C4-2B (cell line): ENCODE data around the gene CA10.

ENCODE experiments used
- H3K27ac ChIP-seq: fragments of 450-650 bp; 2 replicates; pipeline ENCODE4 v1.5.1; 2017
- CTCF ChIP-seq: fragments of 450-650 bp; conservative IDR thresholded peaks from 2 replicates; pipeline ENCODE4 v1.5.1; 2017; ENCODE audit warnings: mild to moderate bottlenecking
- ZFX ChIP-seq: fragments of 450-650 bp; IDR thresholded peaks from 2 replicates; pipeline ENCODE4 v1.6.1; 2017

CA10 gene

GRCh38 chr17:51682115-51682514, 476.4 kb downstream of the CA10 start:
- no peak for TF ChIP-seq CTCF
- TF ChIP-seq ZFX, result no peak

GRCh38 chr17:51677875-51678274, 480.6 kb downstream of the CA10 start:
- H3K27ac ChIP-seq, result no peak overlapping the region
- TF ChIP-seq ZFX (no peak), CTCF (no peak)

More at GRCh38 chr17:51682115-51682514, 476.4 kb downstream of the CA10 start:
- H3K27ac ChIP-seq, result no peak overlapping the region

- TF ChIP-seq ZFX (no peak), CTCF (no peak)
These were observed 481.6 kb downstream of the CA10 start for GRCh38 chr17:51676691-51677487.

GRCh38 chr17:51674579-51675255, 483.8 kb downstream of the CA10 start:
- TF ChIP-seq CTCF, result no peak
- TF ChIP-seq ZFX, result no peak
- H3K27ac ChIP-seq, result no peak overlapping the region

More at GRCh38 chr17:51676691-51677487, 481.6 kb downstream of the CA10 start:
- H3K27ac ChIP-seq, result no peak overlapping the region

GRCh38 chr17:51673070-51673469, 485.4 kb downstream of the CA10 start:
- no peak overlapping the region for H3K27ac ChIP-seq
- no peak for TF ChIP-seq ZFX
- TF ChIP-seq CTCF, result no peak

- no peak for TF ChIP-seq CTCF
- TF ChIP-seq ZFX, result no peak
- no peak overlapping the region for H3K27ac ChIP-seq
These were observed 486.4 kb downstream of the CA10 start for GRCh38 chr17:51672065-51672464.

- TF ChIP-seq CTCF (no peak), ZFX (no peak)
- H3K27ac ChIP-seq, result no peak overlapping the region
These were observed 487.6 kb downstream of the CA10 start for GRCh38 chr17:51670899-51671298.
